Panc1 (cell line): ENCODE measurements around the gene SCNN1G. TPM values are rescaled to one million over a fixed set of nuclear protein-coding genes. Genes with fewer than 3 reads are reported as not detected.

Source experiments
- ATAC-seq: fragments of 200-7000 bp; cut with Tn5 transposase; 2 replicates; pipeline ENCODE4 v1.9.1; 2020; ENCODE audit warnings: mild to moderate bottlenecking, moderate library complexity
- BruUV-seq: library from RNA; stranded (reverse); fragments of 400-500 nt; replicated peaks from 2 replicates; lab custom pipeline; 2021; lab: Mats Ljungman, UMichigan
- CTCF ChIA-PET: fragments of 300-600 bp; sonication (Branson Sonifier 250); formaldehyde crosslinking; loops from one replicate; lab custom pipeline; 2022; ENCODE audit warnings: antibody characterized with exemption; lab: Charles Lee
- POLR2A ChIA-PET: fragments of 300-600 bp; sonication (Branson Sonifier 250); formaldehyde crosslinking; loops from one replicate; lab custom pipeline; 2022; ENCODE audit warnings: antibody characterized with exemption; lab: Charles Lee
- DNase-seq: peaks from one replicate; pipeline ENCODE4 v3.0.0-alpha.2; 2010; ENCODE audit warnings: low read depth, low spot score
- H3K27ac ChIP-seq: 2 replicates; pipeline ENCODE4 v1.5.1; 2011; ENCODE audit warnings: mild to moderate bottlenecking, low read length, inconsistent platforms
- H3K27me3 ChIP-seq: fragments of 200-500 bp; sonication (Bioruptor generic); 2 replicates; pipeline ENCODE4 v1.6.0; 2014; ENCODE audit warnings: low read length, inconsistent platforms; ENCODE audit not compliant: control insufficient read depth, insufficient read depth
- H3K36me3 ChIP-seq: fragments of 200-500 bp; sonication (Bioruptor generic); 2 replicates; pipeline ENCODE4 v1.5.1; 2014; ENCODE audit warnings: inconsistent platforms, mild to moderate bottlenecking, low read length, moderate library complexity; ENCODE audit not compliant: control insufficient read depth, insufficient read depth
- H3K4me1 ChIP-seq: 2 replicates; pipeline ENCODE4 v1.5.1; 2011; ENCODE audit warnings: inconsistent platforms, mild to moderate bottlenecking, low read length, moderate library complexity; ENCODE audit not compliant: control insufficient read depth, insufficient read depth
- H3K4me3 ChIP-seq, 2 experiments: 2 replicates each; pipeline ENCODE4 v1.5.1; 2011 to 2012; ENCODE audit warnings: low read depth in 2 of 2, low read length in 2 of 2, mild to moderate bottlenecking in 2 of 2, inconsistent platforms in 1 of 2, moderate library complexity in 1 of 2
- H3K9me3 ChIP-seq: fragments of 200-500 bp; sonication (Bioruptor generic); 2 replicates; pipeline ENCODE4 v1.5.1; 2014; ENCODE audit warnings: low read depth, mild to moderate bottlenecking, inconsistent platforms, low read length, moderate library complexity; ENCODE audit not compliant: control insufficient read depth, insufficient read depth
- CTCF ChIP-seq: fragments of 450-650 bp; IDR thresholded peaks from 2 replicates; pipeline ENCODE4 v1.5.1; 2017; ENCODE audit warnings: mild to moderate bottlenecking
- POLR2AphosphoS5 ChIP-seq: IDR thresholded peaks from 2 replicates; pipeline ENCODE4 v1.6.1; 2012; ENCODE audit warnings: mild to moderate bottlenecking, low read depth, low read length, moderate library complexity
- REST ChIP-seq, 2 experiments: IDR thresholded peaks; 2 replicates each; pipeline ENCODE4 v1.6.1; 2011 to 2012; ENCODE audit warnings: low read depth in 2 of 2, control low read depth in 1 of 2, low read length in 1 of 2, mild to moderate bottlenecking in 1 of 2, moderate library complexity in 1 of 2; ENCODE audit not compliant: insufficient read depth in 1 of 2
- SIN3A ChIP-seq: IDR thresholded peaks from 2 replicates; pipeline ENCODE4 v1.6.1; 2012; ENCODE audit warnings: low read depth, mild to moderate bottlenecking, low read length, moderate library complexity, borderline replicate concordance; ENCODE audit not compliant: insufficient read depth
- TCF7L2 ChIP-seq: IDR thresholded peaks from 2 replicates; pipeline ENCODE4 v1.6.1; 2011; ENCODE audit warnings: mild to moderate bottlenecking, low read depth, low read length, inconsistent platforms
- in situ Hi-C: cut with HindIII; loops from 2 replicates; pipeline ENCODE4 v1.10.0; 2016; ENCODE audit warnings: low sequenced_read_pairs, low pct_unique_long_range_greater_than_20kb
- intact Hi-C: fragments of 100-400 bp; cut with micrococcal nuclease; formaldehyde crosslinking; loops from one replicate; pipeline ENCODE4 v1.10.0; 2022; ENCODE audit not compliant: unreplicated experiment
- total RNA-seq: library from RNA; stranded (reverse); gene quantifications from one replicate; pipeline ENCODE4 v1.2.1, GENCODE V29; 2021; ENCODE audit not compliant: unreplicated experiment

The SCNN1G gene
- total RNA-seq, 1 experiment from 2014 or later: 3.4 TPM

- ChIA-PET CTCF (no interaction called here), POLR2A (no interaction called here)
- TF ChIP-seq TCF7L2: no peak
- no peak for TF ChIP-seq CTCF
- TF ChIP-seq POLR2AphosphoS5: no peak
- ATAC-seq (no peak), DNase-seq (no peak)
- no peak overlapping the region for H3K4me3 ChIP-seq
- BruUV-seq: no TSS peak
- H3K4me1 ChIP-seq: no peaks in the 10 kb centered on the region
- H3K27me3 ChIP-seq: no peaks in the 10 kb centered on the region
- no peaks in the 10 kb centered on the region for H3K36me3 ChIP-seq
- H3K27ac ChIP-seq: no peak overlapping the region
- no peaks in the 10 kb centered on the region for H3K9me3 ChIP-seq
- intact Hi-C loops (no loop called here), in situ Hi-C loops (no loop called here)
These were observed 35.1 kb downstream of the SCNN1G start for GRCh38 chr16:23217646-23218045.

- Histone ChIP-seq H3K4me1 (no peaks in the 10 kb centered on the region), H3K27ac (no peak overlapping the region), H3K4me3 (no peak overlapping the region), H3K9me3 (no peaks in the 10 kb centered on the region), H3K36me3 (no peaks in the 10 kb centered on the region), H3K27me3 (no peaks in the 10 kb centered on the region)
- CTCF ChIA-PET: no interaction called here
- ATAC-seq (0 out of 2 replicates have a peak, but pooled peaks have one; percentile 60), DNase-seq (no peak)
- BruUV-seq: no TSS peak
- in situ Hi-C loops (no loop called here), intact Hi-C loops (no loop called here)
- POLR2A ChIA-PET: no interaction called here
- TF ChIP-seq CTCF: no peak
- no peak for TF ChIP-seq TCF7L2
- TF ChIP-seq SIN3A: no peak
- TF ChIP-seq POLR2AphosphoS5: no peak
- no peak for TF ChIP-seq REST (IDR thresholded peaks at IDR 0.05; ENCODE audit: insufficient read depth in 1 of 2, low read depth in 2 of 2, low read length in 1 of 2)
These were observed 40.4 kb downstream of the SCNN1G start for GRCh38 chr16:23222929-23223328.
